Lower leg skin (tissue), 4 donors: ENCODE results near the gene TOR1AIP2. TPM values are rescaled to one million over a fixed set of nuclear protein-coding genes. Genes with fewer than 3 reads are reported as not detected.

Experiments
- DNase-seq, 2 donors: peaks; one replicate each; pipeline ENCODE4 v3.0.0-alpha.2; 2019; ENCODE audit warnings: low spot score in 2 of 2
- H3K4me3 ChIP-seq: fragments of 200-600 bp; sonication (generic); 2 replicates; pipeline ENCODE4 v1.5.1; 2017; ENCODE audit warnings: mild to moderate bottlenecking, low read depth; ENCODE audit not compliant: poor library complexity, severe bottlenecking
- CTCF ChIP-seq, 3 donors: fragments of 450-650 bp; IDR thresholded peaks; one replicate each; pipeline ENCODE4 v1.5.1; 2016; ENCODE audit warnings: antibody characterized with exemption in 3 of 3, mild to moderate bottlenecking in 3 of 3, moderate library complexity in 2 of 3
- POLR2A ChIP-seq, 2 donors: fragments of 450-650 bp; IDR thresholded peaks; one replicate each; pipeline ENCODE4 v1.6.1; 2016 to 2017; ENCODE audit warnings: antibody characterized with exemption in 2 of 2, mild to moderate bottlenecking in 1 of 2, moderate library complexity in 1 of 2
- WGBS, 2 donors: methylation state at CpG; one replicate each; pipeline ENCODE4 v1.1.5; 2018; 5-methylcytosine and 5-hydroxymethylcytosine counted together
- intact Hi-C: fragments of 100-400 bp; cut with DNase I; formaldehyde crosslinking; loops from one replicate; pipeline ENCODE4 v1.15.0; 2023; ENCODE audit warnings: low total_unique reads
- total RNA-seq, 4 donors: library from RNA; depleted of rRNA; stranded (reverse); fragments of >200 nt; gene quantifications; one replicate each; pipeline ENCODE4 v1.1.0, GENCODE V29; 2016

The TOR1AIP2 gene
- total RNA-seq, 4 donors from 2014 or later = 81.5 to 108 (median 91.3) TPM

- no peak for DNase-seq
- intact Hi-C loops = no loop called here
- TF ChIP-seq CTCF (IDR thresholded peaks at IDR 0.05) (no peak), POLR2A (IDR thresholded peaks at IDR 0.05) (no peak)
- no peak overlapping the region for H3K4me3 ChIP-seq
These were observed 45.4 kb upstream of the TOR1AIP2 start for GRCh38 chr1:179923029-179923428.

DNA sequence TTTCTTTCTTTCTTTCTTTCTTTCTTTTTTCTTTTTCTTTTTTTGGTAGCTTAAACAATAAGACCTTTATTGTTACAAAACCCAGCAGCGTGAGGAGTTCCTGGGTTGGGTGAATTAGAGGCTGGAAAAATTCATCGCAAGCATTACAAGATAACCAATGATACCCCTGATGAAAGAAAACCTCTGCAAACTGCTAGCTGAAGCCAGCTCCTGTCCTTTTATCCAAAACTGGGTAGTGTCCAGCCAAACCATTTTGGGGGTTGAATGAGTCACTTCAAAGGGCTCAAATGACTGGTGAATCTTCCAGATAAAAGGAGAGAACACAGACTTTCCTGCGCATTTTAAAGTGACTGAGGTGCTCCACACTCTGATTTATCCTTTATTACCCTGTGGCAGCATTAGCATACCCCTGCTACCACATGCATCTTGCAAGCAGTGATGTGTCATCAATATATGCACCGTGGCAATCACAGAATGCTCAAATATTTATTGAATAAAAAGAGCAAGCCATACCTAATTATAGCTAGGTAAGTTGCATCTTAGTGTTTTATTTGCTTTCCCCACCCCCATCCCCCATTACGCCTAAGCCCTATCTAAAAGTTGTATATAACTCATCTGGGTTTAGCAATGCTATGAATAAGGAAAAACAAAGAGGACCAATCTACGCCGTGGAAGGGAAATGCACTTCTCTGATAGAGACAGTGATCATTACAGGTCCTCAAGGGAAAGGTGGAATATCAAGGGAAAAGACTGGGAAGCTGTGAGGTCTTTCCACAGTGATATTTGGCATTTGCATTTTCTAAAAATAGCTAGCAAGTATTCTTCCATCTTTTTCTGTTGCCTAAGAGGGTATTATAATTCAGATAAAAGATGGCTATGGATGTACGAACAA lies 44.6 kb upstream of the TOR1AIP2 start:
- DNase-seq = no peak
- intact Hi-C loops = no loop called here
- TF ChIP-seq POLR2A (IDR thresholded peaks at IDR 0.05) (no peak), CTCF (IDR thresholded peaks at IDR 0.05) (no peak)
- 85 to 89% methylated on average over 8 of the region's 8 CpGs for WGBS, 2 donors
- H3K4me3 ChIP-seq = no peak overlapping the region

- no peak for DNase-seq
- 87 to 94% methylated on average over 1 of the region's 1 CpG for WGBS, 2 donors
- H3K4me3 ChIP-seq = no peak overlapping the region
- TF ChIP-seq CTCF (IDR thresholded peaks at IDR 0.05) = no peak
- TF ChIP-seq POLR2A (IDR thresholded peaks at IDR 0.05) = no peak
- intact Hi-C loops = no loop called here
These were observed 43.9 kb upstream of the TOR1AIP2 start for GRCh38 chr1:179921472-179921871.

DNA sequence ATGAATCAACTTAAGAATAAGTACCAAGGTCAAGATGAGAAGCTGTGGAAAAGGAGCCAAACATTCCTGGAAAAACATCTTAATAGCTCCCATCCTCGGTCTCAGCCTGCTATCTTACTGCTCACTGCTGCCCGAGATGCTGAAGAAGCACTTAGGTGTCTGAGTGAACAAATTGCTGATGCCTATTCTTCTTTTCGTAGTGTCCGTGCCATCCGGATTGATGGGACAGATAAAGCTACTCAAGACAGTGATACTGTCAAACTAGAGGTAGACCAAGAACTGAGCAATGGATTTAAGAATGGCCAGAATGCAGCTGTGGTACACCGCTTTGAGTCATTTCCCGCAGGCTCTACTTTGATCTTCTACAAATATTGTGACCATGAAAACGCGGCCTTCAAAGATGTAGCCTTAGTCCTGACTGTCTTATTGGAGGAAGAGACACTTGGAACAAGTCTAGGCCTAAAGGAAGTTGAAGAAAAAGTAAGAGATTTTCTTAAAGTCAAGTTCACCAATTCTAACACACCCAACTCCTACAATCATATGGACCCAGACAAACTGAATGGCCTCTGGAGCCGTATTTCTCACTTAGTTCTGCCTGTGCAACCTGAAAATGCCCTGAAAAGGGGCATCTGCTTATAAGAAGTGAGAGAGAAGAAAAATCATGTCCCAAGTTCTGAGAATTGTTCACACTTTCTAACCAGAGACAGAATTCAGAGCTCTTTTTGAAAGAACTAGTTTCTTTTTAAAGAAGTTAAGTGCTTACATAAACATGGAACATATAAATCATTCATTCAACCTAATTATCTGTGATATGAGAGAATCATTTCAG lies 40.2 kb upstream of the TOR1AIP2 start:
- intact Hi-C loops = no loop called here
- H3K4me3 ChIP-seq = no peak overlapping the region
- no peak for DNase-seq
- TF ChIP-seq CTCF (IDR thresholded peaks at IDR 0.05) = no peak
- TF ChIP-seq POLR2A (IDR thresholded peaks at IDR 0.05) = no peak
- 79 to 82% methylated on average over 10 of the region's 10 CpGs for WGBS, 2 donors

- intact Hi-C loops = no loop called here
- TF ChIP-seq CTCF (IDR thresholded peaks at IDR 0.05) = no peak
- TF ChIP-seq POLR2A (IDR thresholded peaks at IDR 0.05) = no peak
- no peak overlapping the region for H3K4me3 ChIP-seq
These were observed 34.2 kb upstream of the TOR1AIP2 start for GRCh38 chr1:179911812-179912211.

More at GRCh38 chr1:179911812-179912211, 34.2 kb upstream of the TOR1AIP2 start:
- 93 to 98% methylated on average over 3 of the region's 3 CpGs for WGBS, 2 donors
- DNase-seq = no peak
